HepG2 (cell line): Measurements from ENCODE around the gene PLD2. TPM values are rescaled to one million over a fixed set of nuclear protein-coding genes. Genes with fewer than 3 reads are reported as not detected.

Experiments used
- CBX5 ChIP-seq: sonication (generic); formaldehyde crosslinking; IDR thresholded peaks from 2 replicates; pipeline ENCODE4 v1.4.0; 2020; ENCODE audit warnings: missing genetic modification reagents, borderline replicate concordance
- FOXA3 ChIP-seq: IDR thresholded peaks from 2 replicates; pipeline ENCODE4 v1.6.1; 2016; ENCODE audit warnings: missing genetic modification reagents, missing compliant biosample characterization
- MIXL1 ChIP-seq: IDR thresholded peaks from 2 replicates; pipeline ENCODE4 v1.6.1; 2016
- TEAD2 ChIP-seq: sonication (generic); formaldehyde crosslinking; IDR thresholded peaks from 2 replicates; pipeline ENCODE4 v1.9.0; 2021; ENCODE audit warnings: missing genetic modification reagents
- ZBTB20 ChIP-seq: sonication (generic); formaldehyde crosslinking; IDR thresholded peaks from 2 replicates; pipeline ENCODE4 v1.8.1; 2023; ENCODE audit warnings: missing genetic modification reagents, low read depth, mild to moderate bottlenecking, borderline replicate concordance
- ZBTB3 ChIP-seq: sonication (generic); formaldehyde crosslinking; IDR thresholded peaks from 2 replicates; pipeline ENCODE4 v1.4.0; 2020; ENCODE audit warnings: low read depth, mild to moderate bottlenecking, moderate library complexity, missing genetic modification reagents, borderline replicate concordance
- ZNF121 ChIP-seq: sonication (generic); formaldehyde crosslinking; IDR thresholded peaks from 2 replicates; pipeline ENCODE4 v1.5.0; 2020; ENCODE audit warnings: mild to moderate bottlenecking, missing genetic modification reagents
- ZNF501 ChIP-seq: sonication (generic); formaldehyde crosslinking; IDR thresholded peaks from 2 replicates; pipeline ENCODE4 v1.5.1; 2020; ENCODE audit warnings: mild to moderate bottlenecking, moderate library complexity, missing genetic modification reagents
- ZNF816 ChIP-seq: sonication (generic); formaldehyde crosslinking; IDR thresholded peaks from 2 replicates; pipeline ENCODE4 v1.8.0; 2022; ENCODE audit warnings: missing genetic modification reagents, mild to moderate bottlenecking, borderline replicate concordance
- ZSCAN21 ChIP-seq: sonication (generic); formaldehyde crosslinking; IDR thresholded peaks from 2 replicates; pipeline ENCODE4 v1.8.0; 2022; ENCODE audit warnings: mild to moderate bottlenecking, missing genetic modification reagents, moderate library complexity, borderline replicate concordance
- polyA plus RNA-seq, 8 experiments: library from polyadenylated mRNA; depleted of rRNA in 3 of 8; stranded (reverse) in 7 of 8; unstranded in 1 of 8; fragments of >200 nt; fragmentation: Illumina TruSeq in 4 of 8; extraction: Trizol in 4 of 8; gene quantifications; 2 replicates each; pipeline versions ENCODE4 v1.2.1 to v1.2.3, GENCODE V29; 2011 to 2016; ENCODE audit warnings: low read depth in 4 of 8, missing spikeins in 1 of 8, mixed read lengths in 1 of 8; ENCODE audit not compliant: insufficient read depth in 1 of 8
- total RNA-seq, 5 experiments: library from RNA; depleted of rRNA; stranded (reverse); fragments of >200 nt; fragmentation: Illumina TruSeq; extraction: Trizol; gene quantifications; 2 replicates each; pipeline ENCODE4 v1.2.3, GENCODE V29; 2016; ENCODE audit warnings: low read depth in 1 of 5
- TF ChIP-seq, protein P1 (sequence below), 2 experiments: sonication (generic) in 1 of 2; formaldehyde crosslinking in 1 of 2; IDR thresholded peaks; 2 replicates each; pipeline versions ENCODE4 v1.4.0 to v1.6.1; 2016 to 2020; ENCODE audit warnings: borderline replicate concordance in 1 of 2, low read depth in 1 of 2, mild to moderate bottlenecking in 1 of 2, missing genetic modification reagents in 1 of 2
- TF ChIP-seq, protein P2 (sequence below): IDR thresholded peaks from 2 replicates; pipeline ENCODE4 v1.6.1; 2016; ENCODE audit warnings: low read depth, control low read depth
- TF ChIP-seq, protein P3 (sequence below): IDR thresholded peaks from 2 replicates; pipeline ENCODE4 v1.6.1; 2018; ENCODE audit warnings: missing genetic modification reagents
- TF ChIP-seq, protein P4 (sequence below): IDR thresholded peaks from 2 replicates; pipeline ENCODE4 v1.6.1; 2016
- TF ChIP-seq, protein P5 (sequence below): sonication (generic); formaldehyde crosslinking; IDR thresholded peaks from 2 replicates; pipeline ENCODE4 v1.4.0; 2020; ENCODE audit warnings: missing genetic modification reagents

The PLD2 gene
- total and polyA plus RNA-seq, 2 of the 13 experiments (the other 11 are each of a cell fraction or from before 2014, with no cell fraction given) = 13.4 to 29.7 TPM

DNA sequence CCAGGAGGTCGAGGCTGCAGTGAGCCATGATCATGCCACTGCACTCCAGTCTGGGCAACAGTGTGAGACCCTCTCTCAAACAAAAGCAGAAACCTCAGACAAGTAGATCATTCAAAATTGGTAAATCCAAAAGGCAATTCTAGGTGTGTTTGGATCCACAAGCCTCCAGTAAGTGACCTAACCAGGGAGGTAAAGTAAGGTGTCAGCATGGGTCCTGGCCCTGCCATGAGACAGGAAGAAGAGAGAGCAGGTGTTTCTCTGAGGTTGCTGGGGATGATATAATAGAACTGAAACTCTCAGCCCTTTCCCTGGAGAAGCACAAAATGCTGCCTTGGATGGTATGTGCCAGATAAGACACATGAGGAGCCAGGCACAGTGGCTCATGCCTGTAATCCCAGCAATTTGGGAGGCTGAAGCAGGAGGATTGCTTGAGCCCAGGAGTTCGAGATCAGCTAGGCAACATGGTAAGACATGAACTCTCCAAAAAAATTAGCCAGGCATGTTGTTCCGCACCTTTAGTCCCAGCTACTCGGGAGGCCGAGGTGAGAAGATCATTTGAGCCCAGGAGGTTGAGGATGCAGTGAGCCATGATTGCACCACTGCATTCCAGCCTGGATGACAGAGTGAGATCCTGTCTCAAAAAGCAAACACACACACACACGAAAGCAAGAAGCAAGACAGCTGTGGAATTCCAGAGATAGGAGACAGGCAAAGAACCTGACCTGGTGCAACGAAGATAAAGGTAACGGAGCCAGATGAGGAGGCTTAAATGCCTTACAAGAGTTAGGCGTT, 28.8 kb upstream of the PLD2 start (continued):
- TF ChIP-seq, protein P1, sequence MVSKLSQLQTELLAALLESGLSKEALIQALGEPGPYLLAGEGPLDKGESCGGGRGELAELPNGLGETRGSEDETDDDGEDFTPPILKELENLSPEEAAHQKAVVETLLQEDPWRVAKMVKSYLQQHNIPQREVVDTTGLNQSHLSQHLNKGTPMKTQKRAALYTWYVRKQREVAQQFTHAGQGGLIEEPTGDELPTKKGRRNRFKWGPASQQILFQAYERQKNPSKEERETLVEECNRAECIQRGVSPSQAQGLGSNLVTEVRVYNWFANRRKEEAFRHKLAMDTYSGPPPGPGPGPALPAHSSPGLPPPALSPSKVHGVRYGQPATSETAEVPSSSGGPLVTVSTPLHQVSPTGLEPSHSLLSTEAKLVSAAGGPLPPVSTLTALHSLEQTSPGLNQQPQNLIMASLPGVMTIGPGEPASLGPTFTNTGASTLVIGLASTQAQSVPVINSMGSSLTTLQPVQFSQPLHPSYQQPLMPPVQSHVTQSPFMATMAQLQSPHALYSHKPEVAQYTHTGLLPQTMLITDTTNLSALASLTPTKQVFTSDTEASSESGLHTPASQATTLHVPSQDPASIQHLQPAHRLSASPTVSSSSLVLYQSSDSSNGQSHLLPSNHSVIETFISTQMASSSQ (IDR thresholded peaks at IDR 0.05; ENCODE audit: low read depth) = 0 out of 2 replicates have a peak, but pooled peaks have one; percentile 44
- TF ChIP-seq, protein P1 (CRISPR knock-in tag; IDR thresholded peaks at IDR 0.05; ENCODE audit: borderline replicate concordance) = peak; percentile 62; the same call in 1 of the 2 replicates
- TF ChIP-seq, protein P2, sequence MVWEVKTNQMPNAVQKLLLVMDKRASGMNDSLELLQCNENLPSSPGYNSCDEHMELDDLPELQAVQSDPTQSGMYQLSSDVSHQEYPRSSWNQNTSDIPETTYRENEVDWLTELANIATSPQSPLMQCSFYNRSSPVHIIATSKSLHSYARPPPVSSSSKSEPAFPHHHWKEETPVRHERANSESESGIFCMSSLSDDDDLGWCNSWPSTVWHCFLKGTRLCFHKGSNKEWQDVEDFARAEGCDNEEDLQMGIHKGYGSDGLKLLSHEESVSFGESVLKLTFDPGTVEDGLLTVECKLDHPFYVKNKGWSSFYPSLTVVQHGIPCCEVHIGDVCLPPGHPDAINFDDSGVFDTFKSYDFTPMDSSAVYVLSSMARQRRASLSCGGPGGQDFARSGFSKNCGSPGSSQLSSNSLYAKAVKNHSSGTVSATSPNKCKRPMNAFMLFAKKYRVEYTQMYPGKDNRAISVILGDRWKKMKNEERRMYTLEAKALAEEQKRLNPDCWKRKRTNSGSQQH (CRISPR knock-in tag) = no peak
- TF ChIP-seq, protein P3, sequence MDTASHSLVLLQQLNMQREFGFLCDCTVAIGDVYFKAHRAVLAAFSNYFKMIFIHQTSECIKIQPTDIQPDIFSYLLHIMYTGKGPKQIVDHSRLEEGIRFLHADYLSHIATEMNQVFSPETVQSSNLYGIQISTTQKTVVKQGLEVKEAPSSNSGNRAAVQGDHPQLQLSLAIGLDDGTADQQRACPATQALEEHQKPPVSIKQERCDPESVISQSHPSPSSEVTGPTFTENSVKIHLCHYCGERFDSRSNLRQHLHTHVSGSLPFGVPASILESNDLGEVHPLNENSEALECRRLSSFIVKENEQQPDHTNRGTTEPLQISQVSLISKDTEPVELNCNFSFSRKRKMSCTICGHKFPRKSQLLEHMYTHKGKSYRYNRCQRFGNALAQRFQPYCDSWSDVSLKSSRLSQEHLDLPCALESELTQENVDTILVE (CRISPR knock-in tag) = peak; percentile 76; the same call in 1 of the 2 replicates
- TF ChIP-seq FOXA3 (CRISPR knock-in tag) = peak; percentile 88
- peak; percentile 71 for TF ChIP-seq MIXL1 (CRISPR knock-in tag)
- TF ChIP-seq, protein P4, sequence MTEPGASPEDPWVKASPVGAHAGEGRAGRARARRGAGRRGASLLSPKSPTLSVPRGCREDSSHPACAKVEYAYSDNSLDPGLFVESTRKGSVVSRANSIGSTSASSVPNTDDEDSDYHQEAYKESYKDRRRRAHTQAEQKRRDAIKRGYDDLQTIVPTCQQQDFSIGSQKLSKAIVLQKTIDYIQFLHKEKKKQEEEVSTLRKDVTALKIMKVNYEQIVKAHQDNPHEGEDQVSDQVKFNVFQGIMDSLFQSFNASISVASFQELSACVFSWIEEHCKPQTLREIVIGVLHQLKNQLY = 0 out of 2 replicates have a peak, but pooled peaks have one; percentile 47
- TF ChIP-seq ZNF816 = no peak
- TF ChIP-seq, protein P5, sequence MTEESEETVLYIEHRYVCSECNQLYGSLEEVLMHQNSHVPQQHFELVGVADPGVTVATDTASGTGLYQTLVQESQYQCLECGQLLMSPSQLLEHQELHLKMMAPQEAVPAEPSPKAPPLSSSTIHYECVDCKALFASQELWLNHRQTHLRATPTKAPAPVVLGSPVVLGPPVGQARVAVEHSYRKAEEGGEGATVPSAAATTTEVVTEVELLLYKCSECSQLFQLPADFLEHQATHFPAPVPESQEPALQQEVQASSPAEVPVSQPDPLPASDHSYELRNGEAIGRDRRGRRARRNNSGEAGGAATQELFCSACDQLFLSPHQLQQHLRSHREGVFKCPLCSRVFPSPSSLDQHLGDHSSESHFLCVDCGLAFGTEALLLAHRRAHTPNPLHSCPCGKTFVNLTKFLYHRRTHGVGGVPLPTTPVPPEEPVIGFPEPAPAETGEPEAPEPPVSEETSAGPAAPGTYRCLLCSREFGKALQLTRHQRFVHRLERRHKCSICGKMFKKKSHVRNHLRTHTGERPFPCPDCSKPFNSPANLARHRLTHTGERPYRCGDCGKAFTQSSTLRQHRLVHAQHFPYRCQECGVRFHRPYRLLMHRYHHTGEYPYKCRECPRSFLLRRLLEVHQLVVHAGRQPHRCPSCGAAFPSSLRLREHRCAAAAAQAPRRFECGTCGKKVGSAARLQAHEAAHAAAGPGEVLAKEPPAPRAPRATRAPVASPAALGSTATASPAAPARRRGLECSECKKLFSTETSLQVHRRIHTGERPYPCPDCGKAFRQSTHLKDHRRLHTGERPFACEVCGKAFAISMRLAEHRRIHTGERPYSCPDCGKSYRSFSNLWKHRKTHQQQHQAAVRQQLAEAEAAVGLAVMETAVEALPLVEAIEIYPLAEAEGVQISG = peak; percentile 69
- peak; percentile 79 for TF ChIP-seq CBX5 (CRISPR knock-in tag)
- 0 out of 2 replicates have a peak, but pooled peaks have one; percentile 26 for TF ChIP-seq ZSCAN21
- peak; percentile 82; the same call in 1 of the 2 replicates for TF ChIP-seq ZBTB20
- TF ChIP-seq TEAD2 (CRISPR knock-in tag) = 0 out of 2 replicates have a peak, but pooled peaks have one; percentile 24
- peak; percentile 42 for TF ChIP-seq ZNF501
- 0 out of 2 replicates have a peak, but pooled peaks have one; percentile 18 for TF ChIP-seq ZNF121
- peak; percentile 80; the same call in 1 of the 2 replicates for TF ChIP-seq ZBTB3 (CRISPR knock-in tag)
